OCI-LY7 (cell line): Measurements from ENCODE around the gene TPRG1. TPM values are rescaled to one million over a fixed set of nuclear protein-coding genes. Genes with fewer than 3 reads are reported as not detected.

Experiments used
- BruUV-seq: library from RNA; stranded (reverse); fragments of 400-500 nt; replicated peaks from 2 replicates; lab custom pipeline; 2021; lab: Mats Ljungman, UMichigan
- CTCF ChIA-PET: fragments of 300-600 bp; sonication (Branson Sonifier 250); formaldehyde crosslinking; loops from one replicate; lab custom pipeline; 2022; ENCODE audit warnings: antibody characterized with exemption; ENCODE audit not compliant: unreplicated experiment; lab: Charles Lee
- POLR2A ChIA-PET: fragments of 300-600 bp; sonication (Branson Sonifier 250); formaldehyde crosslinking; loops from one replicate; lab custom pipeline; 2022; ENCODE audit warnings: antibody characterized with exemption; lab: Charles Lee
- DNase-seq: peaks from one replicate; pipeline ENCODE4 v3.0.0-alpha.2; 2015; ENCODE audit warnings: low spot score
- H2AFZ ChIP-seq: fragments of 200-600 bp; sonication (generic), shearing (Covaris generic); 2 replicates; pipeline ENCODE4 v1.6.1; 2014; ENCODE audit warnings: mild to moderate bottlenecking, antibody characterized with exemption, low read length, moderate library complexity
- H3K27ac ChIP-seq: fragments of 200-600 bp; sonication (generic); 2 replicates; pipeline ENCODE4 v1.5.1; 2014; ENCODE audit warnings: mixed run types, low read depth, mild to moderate bottlenecking, moderate library complexity, low read length, inconsistent platforms; ENCODE audit not compliant: poor library complexity, severe bottlenecking
- H3K36me3 ChIP-seq: fragments of 200-600 bp; sonication (generic); 2 replicates; pipeline ENCODE4 v1.6.1; 2014; ENCODE audit warnings: mild to moderate bottlenecking, antibody characterized with exemption, low read length, moderate library complexity, mixed read lengths; ENCODE audit not compliant: insufficient read depth
- H3K4me1 ChIP-seq: fragments of 200-600 bp; sonication (generic); 2 replicates; pipeline ENCODE4 v1.5.1; 2014; ENCODE audit warnings: mild to moderate bottlenecking, low read length; ENCODE audit not compliant: insufficient read depth, poor library complexity, severe bottlenecking
- H3K4me2 ChIP-seq: fragments of 200-600 bp; sonication (generic); 2 replicates; pipeline ENCODE4 v1.6.1; 2014; ENCODE audit warnings: mild to moderate bottlenecking, low read length
- H3K4me3 ChIP-seq: fragments of 200-600 bp; sonication (generic); 2 replicates; pipeline ENCODE4 v1.5.1; 2014; ENCODE audit warnings: mild to moderate bottlenecking, low read depth, low read length; ENCODE audit not compliant: poor library complexity, severe bottlenecking
- H3K79me2 ChIP-seq: fragments of 200-600 bp; sonication (generic); 2 replicates; pipeline ENCODE4 v1.6.1; 2016; ENCODE audit warnings: low read depth, mild to moderate bottlenecking, low read length, moderate library complexity, mixed read lengths; ENCODE audit not compliant: insufficient read depth
- H3K9me2 ChIP-seq: fragments of 200-600 bp; sonication (generic); 2 replicates; pipeline ENCODE4 v1.6.1; 2016; ENCODE audit warnings: mild to moderate bottlenecking, low read length, mixed read lengths; ENCODE audit not compliant: insufficient read depth
- H3K9me3 ChIP-seq: fragments of 200-600 bp; sonication (generic); 2 replicates; pipeline ENCODE4 v1.6.1; 2014; ENCODE audit warnings: mild to moderate bottlenecking, mixed run types, low read length, mixed read lengths
- H4K20me1 ChIP-seq: fragments of 200-600 bp; sonication (generic); 2 replicates; pipeline ENCODE4 v1.6.1; 2014; ENCODE audit warnings: mild to moderate bottlenecking, antibody characterized with exemption, low read length, moderate library complexity, mixed read lengths; ENCODE audit not compliant: insufficient read depth
- EZH2phosphoT487 ChIP-seq: fragments of 200-600 bp; sonication (generic); IDR thresholded peaks from 2 replicates; pipeline ENCODE4 v1.6.1; 2018; ENCODE audit warnings: low read depth, borderline replicate concordance, mild to moderate bottlenecking, mixed run types, antibody characterized with exemption, low read length, moderate library complexity, mixed read lengths
- intact Hi-C: fragments of 100-400 bp; cut with micrococcal nuclease; formaldehyde crosslinking; loops from one replicate; pipeline ENCODE4 v1.10.0; 2022; ENCODE audit not compliant: unreplicated experiment
- total RNA-seq, 2 experiments: library from RNA; depleted of rRNA in 1 of 2; stranded (reverse); fragments of >200 nt in 1 of 2; shearing (Covaris generic) in 1 of 2; gene quantifications; 2 replicates each; pipeline ENCODE4 v1.2.3, GENCODE V29; 2014 to 2022
- TF ChIP-seq, protein P1 (sequence below): fragments of 200-600 bp; sonication (generic); conservative IDR thresholded peaks from 2 replicates; pipeline ENCODE4 v1.5.1; 2014; ENCODE audit warnings: mild to moderate bottlenecking, antibody characterized with exemption, low read length, moderate library complexity, mixed read lengths

The TPRG1 gene
- total RNA-seq, 2 experiments from 2014 or later: 0.92 TPM; not detected in 1

DNA sequence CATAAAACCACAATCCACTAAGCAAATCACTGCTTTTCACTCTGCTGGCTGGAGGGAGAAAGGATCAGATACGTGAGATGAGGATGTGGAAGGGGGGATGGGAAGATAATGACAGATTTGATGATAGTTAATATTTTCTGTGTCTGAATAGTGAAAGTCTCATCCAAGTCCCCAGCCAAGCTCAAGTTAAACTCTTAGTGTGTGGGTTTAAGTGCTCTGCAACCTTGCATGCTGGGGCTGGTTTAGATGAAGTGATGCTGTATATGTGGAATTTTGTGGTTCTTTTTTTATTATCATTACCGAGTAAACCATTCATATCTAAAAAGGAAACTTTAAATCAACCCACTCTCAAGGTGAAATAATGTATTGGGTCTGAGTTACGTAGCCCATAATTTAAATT is 111.0 kb downstream of the TPRG1 start:
- Histone ChIP-seq H3K4me3 (no peak overlapping the region), H3K9me3 (no peaks in the 10 kb centered on the region), H4K20me1 (no peaks in the 10 kb centered on the region), H3K4me2 (no peak overlapping the region), H3K9me2 (no peaks in the 10 kb centered on the region), H3K4me1 (peaks cover 37% of the 10 kb centered on the region), H3K27ac (no peak overlapping the region), H3K36me3 (no peaks in the 10 kb centered on the region), H3K79me2 (no peaks in the 10 kb centered on the region), H2AFZ (no peak overlapping the region)
- no peak for DNase-seq
- TF ChIP-seq EZH2phosphoT487: no peak
- TF ChIP-seq, protein P1, sequence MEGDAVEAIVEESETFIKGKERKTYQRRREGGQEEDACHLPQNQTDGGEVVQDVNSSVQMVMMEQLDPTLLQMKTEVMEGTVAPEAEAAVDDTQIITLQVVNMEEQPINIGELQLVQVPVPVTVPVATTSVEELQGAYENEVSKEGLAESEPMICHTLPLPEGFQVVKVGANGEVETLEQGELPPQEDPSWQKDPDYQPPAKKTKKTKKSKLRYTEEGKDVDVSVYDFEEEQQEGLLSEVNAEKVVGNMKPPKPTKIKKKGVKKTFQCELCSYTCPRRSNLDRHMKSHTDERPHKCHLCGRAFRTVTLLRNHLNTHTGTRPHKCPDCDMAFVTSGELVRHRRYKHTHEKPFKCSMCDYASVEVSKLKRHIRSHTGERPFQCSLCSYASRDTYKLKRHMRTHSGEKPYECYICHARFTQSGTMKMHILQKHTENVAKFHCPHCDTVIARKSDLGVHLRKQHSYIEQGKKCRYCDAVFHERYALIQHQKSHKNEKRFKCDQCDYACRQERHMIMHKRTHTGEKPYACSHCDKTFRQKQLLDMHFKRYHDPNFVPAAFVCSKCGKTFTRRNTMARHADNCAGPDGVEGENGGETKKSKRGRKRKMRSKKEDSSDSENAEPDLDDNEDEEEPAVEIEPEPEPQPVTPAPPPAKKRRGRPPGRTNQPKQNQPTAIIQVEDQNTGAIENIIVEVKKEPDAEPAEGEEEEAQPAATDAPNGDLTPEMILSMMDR: no peak
- intact Hi-C loops: no loop called here
- no TSS peak for BruUV-seq
- ChIA-PET CTCF (no interaction called here), POLR2A (interaction anchor here (0.6 kb wide), 1 partner anchor 132 kb away, joined by 6 read pairs; no protein-coding TSS in a partner anchor)

DNA sequence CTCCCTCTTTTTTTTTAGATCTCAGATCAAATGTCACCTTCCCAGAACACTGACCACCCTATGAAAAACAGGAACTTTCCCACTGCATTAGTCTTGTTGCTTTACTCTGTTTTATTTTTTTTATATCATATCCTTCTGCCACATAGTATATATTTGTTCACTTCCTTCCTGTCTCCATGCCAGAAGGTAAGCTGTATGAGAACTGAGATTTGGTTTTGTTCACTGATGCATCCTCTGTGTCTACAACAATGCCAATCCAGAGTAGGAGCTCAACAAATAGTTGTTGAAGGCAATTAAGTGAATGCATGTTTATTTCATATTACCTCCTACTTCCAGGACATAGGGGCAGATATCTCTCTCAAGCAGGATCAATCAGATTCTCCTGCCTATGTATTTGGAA is 114.4 kb downstream of the TPRG1 start:
- TF ChIP-seq EZH2phosphoT487: no peak
- TF ChIP-seq, protein P1: no peak
- BruUV-seq: no TSS peak
- H3K4me2 ChIP-seq: peak overlapping the region; percentile 77
- H3K4me1 ChIP-seq: peaks cover 55% of the 10 kb centered on the region
- H3K9me2 ChIP-seq: no peaks in the 10 kb centered on the region
- H4K20me1 ChIP-seq: no peaks in the 10 kb centered on the region
- peak overlapping the region; percentile 32 for H3K27ac ChIP-seq
- peak overlapping the region; percentile 47; the same call in 1 of the 2 replicates for H2AFZ ChIP-seq
- peak; percentile 55 for DNase-seq
- ChIA-PET POLR2A (interaction anchor here (0.5 to 1.6 kb wide), 5 partner anchors 9 to 298 kb away, joined by 3 to 5 read pairs (median 3); no protein-coding TSS in a partner anchor), CTCF (interaction anchor here (1.0 kb wide), 1 partner anchor 13 kb away, joined by 3 read pairs; no protein-coding TSS in a partner anchor)
- no peaks in the 10 kb centered on the region for H3K79me2 ChIP-seq
- H3K4me3 ChIP-seq: peak overlapping the region; percentile 45
- intact Hi-C loops: no loop called here
- H3K36me3 ChIP-seq: no peaks in the 10 kb centered on the region
- H3K9me3 ChIP-seq: no peaks in the 10 kb centered on the region

DNA sequence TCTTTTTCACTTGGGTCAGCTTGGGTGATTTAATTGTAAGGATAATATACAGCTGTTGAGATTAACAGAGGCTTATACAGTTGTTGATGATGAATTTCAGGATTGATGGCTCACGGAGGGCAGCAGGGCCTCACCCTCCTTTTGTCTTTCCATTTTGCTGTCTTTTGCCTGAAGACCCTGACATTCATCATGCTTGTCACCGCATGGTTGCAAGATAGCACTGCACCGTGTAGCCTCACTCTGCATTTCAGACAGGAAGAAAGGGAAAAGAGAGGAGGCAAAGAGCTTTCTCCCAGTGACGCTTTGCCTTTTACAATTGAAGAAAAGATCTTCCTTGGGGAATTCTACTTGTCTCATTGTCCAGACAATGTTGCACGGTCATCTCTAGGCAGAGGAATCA is 115.1 kb downstream of the TPRG1 start:
- intact Hi-C loops: no loop called here
- peak overlapping the region; percentile 77 for H3K4me2 ChIP-seq
- no peaks in the 10 kb centered on the region for H4K20me1 ChIP-seq
- H3K36me3 ChIP-seq: no peaks in the 10 kb centered on the region
- POLR2A ChIA-PET: interaction anchor here (1.0 to 1.6 kb wide), 2 partner anchors 10 to 15 kb away, joined by 3 to 5 read pairs; no protein-coding TSS in a partner anchor
- no TSS peak for BruUV-seq
- TF ChIP-seq, protein P1: no peak
- TF ChIP-seq EZH2phosphoT487: no peak
- CTCF ChIA-PET: no interaction called here
- H3K4me1 ChIP-seq: peaks cover 55% of the 10 kb centered on the region
- peak overlapping the region; percentile 47; the same call in 1 of the 2 replicates for H2AFZ ChIP-seq
- H3K4me3 ChIP-seq: no peak overlapping the region
- H3K27ac ChIP-seq: peak overlapping the region; percentile 32
- H3K79me2 ChIP-seq: no peaks in the 10 kb centered on the region
- no peaks in the 10 kb centered on the region for H3K9me3 ChIP-seq
- DNase-seq: no peak
- H3K9me2 ChIP-seq: no peaks in the 10 kb centered on the region
